NB4 (cell line): Measurements from ENCODE around the gene TTC9C.

ENCODE experiments used
- CTCF ChIP-seq: IDR thresholded peaks from one replicate; pipeline ENCODE4 v1.5.1; 2012; ENCODE audit warnings: low read depth, low read length
- POLR2A ChIP-seq: IDR thresholded peaks from 2 replicates; pipeline ENCODE4 v1.6.1; 2011; ENCODE audit warnings: mild to moderate bottlenecking; ENCODE audit not compliant: insufficient read length; ENCODE audit errors: extremely low read depth

- no peak for TF ChIP-seq CTCF
- TF ChIP-seq POLR2A, result no peak
Observed at GRCh38 chr11:62732830-62733229, 4.5 kb downstream of the TTC9C start.
